H9 (cell line): ENCODE results near the gene PITPNB. TPM values are rescaled to one million over a fixed set of nuclear protein-coding genes. Genes with fewer than 3 reads are reported as not detected.
A peak's percentile ranks its signal among the peaks of the same experiment; 100 is the strongest.

Experiments used
- DNase-seq: peaks from one replicate; pipeline ENCODE4 v3.0.0-alpha.2; 2017
- H2AFZ ChIP-seq: one replicate; pipeline ENCODE4 v1.6.1; 2013; ENCODE audit warnings: mild to moderate bottlenecking, low read length, control low read depth, moderate library complexity
- H2AK5ac ChIP-seq: 2 replicates; pipeline ENCODE4 v1.6.1; 2013; ENCODE audit warnings: low read length, control low read depth, mixed read lengths; ENCODE audit not compliant: insufficient read length
- H2BK120ac ChIP-seq: one replicate; pipeline ENCODE4 v1.6.1; 2013; ENCODE audit warnings: low read depth, mild to moderate bottlenecking, low read length, control low read depth, inconsistent platforms; ENCODE audit not compliant: poor library complexity, severe bottlenecking
- H2BK12ac ChIP-seq: 2 replicates; pipeline ENCODE4 v1.6.1; 2013; ENCODE audit warnings: low read length, control low read depth, mixed read lengths, low read depth; ENCODE audit not compliant: insufficient read length
- H2BK15ac ChIP-seq: 2 replicates; pipeline ENCODE4 v1.6.1; 2013; ENCODE audit warnings: low read depth, low read length, control low read depth
- H2BK20ac ChIP-seq: one replicate; pipeline ENCODE4 v1.6.1; 2013; ENCODE audit warnings: low read depth, mild to moderate bottlenecking, low read length, control low read depth, inconsistent platforms; ENCODE audit not compliant: poor library complexity, severe bottlenecking
- H2BK5ac ChIP-seq: 2 replicates; pipeline ENCODE4 v1.6.1; 2013; ENCODE audit warnings: low read length, control low read depth, mixed read lengths; ENCODE audit not compliant: insufficient read length
- H3K14ac ChIP-seq: 2 replicates; pipeline ENCODE4 v1.6.1; 2013; ENCODE audit warnings: low read length, control low read depth; ENCODE audit not compliant: insufficient read depth
- H3K18ac ChIP-seq: 2 replicates; pipeline ENCODE4 v1.6.1; 2013; ENCODE audit warnings: low read depth, mild to moderate bottlenecking, mixed read lengths, low read length, control low read depth; ENCODE audit not compliant: insufficient read length
- H3K23ac ChIP-seq: 2 replicates; pipeline ENCODE4 v1.6.1; 2013; ENCODE audit warnings: low read length, control low read depth, mixed read lengths, low read depth; ENCODE audit not compliant: insufficient read length
- H3K23me2 ChIP-seq: 2 replicates; pipeline ENCODE4 v1.6.1; 2013; ENCODE audit warnings: low read depth, mild to moderate bottlenecking, mixed read lengths, low read length, control low read depth; ENCODE audit not compliant: insufficient read length, poor library complexity, severe bottlenecking
- H3K27ac ChIP-seq: 2 replicates; pipeline ENCODE4 v1.5.1; 2013; ENCODE audit warnings: low read length, control low read depth, mixed read lengths, low read depth; ENCODE audit not compliant: insufficient read length
- H3K27me3 ChIP-seq: 2 replicates; pipeline ENCODE4 v1.6.1; 2013; ENCODE audit warnings: low read length, control low read depth, inconsistent platforms; ENCODE audit not compliant: insufficient read depth
- H3K4ac ChIP-seq: 2 replicates; pipeline ENCODE4 v1.6.1; 2013; ENCODE audit warnings: low read depth, mild to moderate bottlenecking, control low read depth, inconsistent platforms, low read length, moderate library complexity
- H3K4me1 ChIP-seq: 2 replicates; pipeline ENCODE4 v1.6.1; 2013; ENCODE audit warnings: low read length, control low read depth, inconsistent platforms; ENCODE audit not compliant: insufficient read depth
- H3K4me2 ChIP-seq: 2 replicates; pipeline ENCODE4 v1.6.1; 2013; ENCODE audit warnings: low read length, control low read depth, mixed read lengths; ENCODE audit not compliant: insufficient read length, insufficient read depth
- H3K56ac ChIP-seq: 2 replicates; pipeline ENCODE4 v1.6.1; 2013; ENCODE audit warnings: low read depth, mild to moderate bottlenecking, mixed read lengths, low read length, control low read depth; ENCODE audit not compliant: insufficient read length
- H3K79me1 ChIP-seq: 2 replicates; pipeline ENCODE4 v1.6.1; 2013; ENCODE audit warnings: low read depth, mild to moderate bottlenecking, moderate library complexity, low read length, control low read depth, inconsistent platforms; ENCODE audit not compliant: insufficient read depth, poor library complexity, severe bottlenecking
- H3K79me2 ChIP-seq: 2 replicates; pipeline ENCODE4 v1.6.1; 2013; ENCODE audit warnings: low read length, control low read depth, inconsistent platforms; ENCODE audit not compliant: insufficient read depth
- H3K9ac ChIP-seq: 2 replicates; pipeline ENCODE4 v1.6.1; 2013; ENCODE audit warnings: low read length, control low read depth, mixed read lengths; ENCODE audit not compliant: insufficient read length; ENCODE audit errors: extremely low read depth
- H3K9me3 ChIP-seq: one replicate; pipeline ENCODE4 v1.6.1; 2013; ENCODE audit warnings: low read depth, low read length, inconsistent platforms; ENCODE audit not compliant: control insufficient read depth
- H3T11ph ChIP-seq: one replicate; pipeline ENCODE4 v1.6.1; 2013; ENCODE audit warnings: mild to moderate bottlenecking, low read length, control low read depth, inconsistent platforms
- H4K20me1 ChIP-seq: one replicate; pipeline ENCODE4 v1.6.1; 2013; ENCODE audit not compliant: control insufficient read depth, insufficient read length, insufficient read depth
- H4K5ac ChIP-seq: 2 replicates; pipeline ENCODE4 v1.6.1; 2013; ENCODE audit warnings: low read depth, mild to moderate bottlenecking, mixed read lengths, low read length, control low read depth; ENCODE audit not compliant: insufficient read length
- H4K8ac ChIP-seq: replicated peaks from 2 replicates; pipeline ENCODE4 v1.6.1; 2013; ENCODE audit warnings: low read length, control low read depth, mixed read lengths, low read depth; ENCODE audit not compliant: insufficient read length
- H4K91ac ChIP-seq: 2 replicates; pipeline ENCODE4 v1.6.1; 2013; ENCODE audit warnings: low read depth, mild to moderate bottlenecking, moderate library complexity, mixed read lengths, low read length, control low read depth; ENCODE audit not compliant: insufficient read length
- H3K27ac Mint-ChIP-seq, 3 experiments: 2 replicates in 2 of 3; 3 replicates in 1 of 3; pipeline ENCODE4 v1.8.0; 2020 to 2021; ENCODE audit warnings: mixed read lengths in 3 of 3, mild to moderate bottlenecking in 1 of 3, moderate library complexity in 1 of 3
- H3K27me3 Mint-ChIP-seq: 2 replicates; pipeline ENCODE4 v1.8.0; 2021; ENCODE audit warnings: low read depth, mild to moderate bottlenecking, moderate library complexity, mixed read lengths
- H3K36me3 Mint-ChIP-seq, 3 experiments: 2 replicates in 2 of 3; 3 replicates in 1 of 3; pipeline ENCODE4 v1.8.0; 2020 to 2021; ENCODE audit warnings: low read depth in 3 of 3, mixed read lengths in 3 of 3; ENCODE audit not compliant: insufficient read depth in 1 of 3
- H3K4me1 Mint-ChIP-seq, 2 experiments: 2 replicates each; pipeline ENCODE4 v1.8.0; 2020; ENCODE audit warnings: mixed read lengths in 2 of 2
- H3K4me3 Mint-ChIP-seq, 2 experiments: 2 replicates in 1 of 2; 3 replicates in 1 of 2; pipeline ENCODE4 v1.8.0; 2020 to 2021; ENCODE audit warnings: mild to moderate bottlenecking in 2 of 2, mixed read lengths in 2 of 2, moderate library complexity in 1 of 2
- H3K9me3 Mint-ChIP-seq, 2 experiments: 2 replicates in 1 of 2; 3 replicates in 1 of 2; pipeline ENCODE4 v1.8.0; 2020; ENCODE audit warnings: mild to moderate bottlenecking in 2 of 2, mixed read lengths in 2 of 2, moderate library complexity in 1 of 2
- CTCF ChIP-seq: fragments of 200-600 bp; sonication (generic); conservative IDR thresholded peaks from 3 replicates; pipeline ENCODE4 v1.8.0; 2021; ENCODE audit warnings: antibody characterized with exemption, mild to moderate bottlenecking
- WGBS: extraction: QIAGEN DNeasy Blood & Tissue Kit; methylation state at CpG from one replicate; pipeline ENCODE4 v1.1.7; 2013; ENCODE audit warnings: missing lambda C conversion rate, low lambda C conversion rate, mixed read lengths; ENCODE audit not compliant: insufficient read length; ENCODE audit errors: extremely low coverage; 5-methylcytosine and 5-hydroxymethylcytosine counted together
- total RNA-seq: library from RNA; stranded (reverse); gene quantifications from 2 replicates; pipeline ENCODE4 v1.2.1, GENCODE V29; 2021

Gene PITPNB
- total RNA-seq, 1 experiment from 2014 or later = 106 TPM

DNA sequence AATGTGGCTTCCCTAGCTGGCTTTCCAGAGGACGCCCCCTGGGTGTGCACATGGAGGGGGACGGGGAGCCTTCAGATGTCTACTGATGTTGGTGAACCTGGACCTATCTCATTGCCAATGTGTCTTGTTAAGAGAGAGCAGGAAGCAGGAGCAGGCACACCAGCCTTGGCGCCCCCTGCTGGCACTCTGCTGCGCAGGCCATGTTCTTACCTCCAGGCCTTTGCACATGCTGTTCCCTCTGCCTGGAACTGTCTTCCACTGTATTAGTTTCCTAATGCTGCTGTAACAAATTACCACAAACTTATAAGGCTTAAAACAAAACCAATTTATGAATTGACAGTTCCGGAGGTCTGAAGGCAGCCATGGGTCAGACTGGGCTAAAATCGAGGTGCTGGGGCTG lies 93.9 kb downstream of the PITPNB start:
- Histone ChIP-seq H3K18ac (no peak overlapping the region), H2BK120ac (no peak overlapping the region), H3T11ph (no peak overlapping the region), H4K91ac (no peak overlapping the region), H3K9ac (no peak overlapping the region), H4K5ac (no peak overlapping the region), H2BK20ac (no peak overlapping the region), H4K8ac (no peak overlapping the region), H2BK5ac (no peak overlapping the region), H3K9me3 (no peaks in the 10 kb centered on the region), H3K14ac (no peak overlapping the region), H3K27ac (no peak overlapping the region), H2BK12ac (no peak overlapping the region), H3K23ac (no peak overlapping the region), H3K79me2 (no peaks in the 10 kb centered on the region), H3K23me2 (no peaks in the 10 kb centered on the region), H3K79me1 (no peaks in the 10 kb centered on the region), H4K20me1 (no peaks in the 10 kb centered on the region), H3K56ac (no peak overlapping the region), H3K4me2 (no peak overlapping the region), H2BK15ac (no peak overlapping the region), H3K27me3 (no peaks in the 10 kb centered on the region), H3K4me1 (no peaks in the 10 kb centered on the region), H2AFZ (no peak overlapping the region), H2AK5ac (no peak overlapping the region), H3K4ac (no peak overlapping the region)
- DNase-seq = no peak
- no peaks in the 10 kb centered on the region for H3K36me3 Mint-ChIP-seq
- peaks cover 3 to 11% of the 10 kb centered on the region in 2 experiments for H3K4me1 Mint-ChIP-seq
- no CpG with 5 or more reads among the region's 6 CpGs for WGBS
- peaks cover 0 to 7% of the 10 kb centered on the region in 2 experiments; a peak in 1 of 5 replicates for H3K9me3 Mint-ChIP-seq
- no peak overlapping the region for H3K27ac Mint-ChIP-seq
- peak; percentile 74 for TF ChIP-seq CTCF
- H3K4me3 Mint-ChIP-seq = no peak overlapping the region
- no peaks in the 10 kb centered on the region; the same call in none of the 2 replicates for H3K27me3 Mint-ChIP-seq
